Prostate gland (tissue), 2 donors: Measurements from ENCODE around the gene OSBPL7. TPM values are rescaled to one million over a fixed set of nuclear protein-coding genes. Genes with fewer than 3 reads are reported as not detected.
A peak's percentile ranks its signal among the peaks of the same experiment; 100 is the strongest.

Experiments
- DNase-seq: peaks from one replicate; pipeline ENCODE4 v3.0.0-alpha.2; 2019; ENCODE audit warnings: low spot score
- H3K27ac ChIP-seq, 2 donors: fragments of 200-600 bp; sonication (generic); 2 replicates each; pipeline ENCODE4 v1.5.1; 2017 to 2019
- H3K27me3 ChIP-seq: fragments of 200-600 bp; sonication (generic); replicated peaks from 2 replicates; pipeline ENCODE4 v1.5.1; 2019; ENCODE audit not compliant: insufficient read depth
- H3K36me3 ChIP-seq, 2 donors: fragments of 200-600 bp; sonication (generic); 1 replicate in 1 of 2; 2 replicates in 1 of 2; pipeline versions ENCODE4 v1.5.1 to v1.8.1; 2017 to 2019
- H3K4me1 ChIP-seq: fragments of 200-600 bp; sonication (generic); replicated peaks from 2 replicates; pipeline ENCODE4 v1.5.1; 2019
- H3K4me3 ChIP-seq, 2 donors: fragments of 200-600 bp; sonication (generic); 2 replicates each; pipeline ENCODE4 v1.5.1; 2017 to 2019
- H3K9me3 ChIP-seq: fragments of 200-600 bp; sonication (generic); 2 replicates; pipeline ENCODE4 v1.5.1; 2017
- CTCF ChIP-seq, 4 experiments: fragments of 200-600 bp in 2 of 4; fragments of 450-650 bp in 2 of 4; sonication (generic) in 2 of 4; IDR thresholded peaks; 1 replicate in 3 of 4; 2 replicates in 1 of 4; pipeline ENCODE4 v1.5.1; 2016 to 2019; ENCODE audit warnings: antibody characterized with exemption in 4 of 4, mild to moderate bottlenecking in 2 of 4, moderate library complexity in 2 of 4
- POLR2A ChIP-seq: fragments of 450-650 bp; IDR thresholded peaks from one replicate; pipeline ENCODE4 v1.6.1; 2016; ENCODE audit warnings: antibody characterized with exemption, mild to moderate bottlenecking
- POLR2AphosphoS5 ChIP-seq: sonication (generic); formaldehyde crosslinking; IDR thresholded peaks from one replicate; pipeline ENCODE4 v1.6.1; 2017; ENCODE audit warnings: antibody characterized with exemption
- WGBS: methylation state at CpG from one replicate; pipeline ENCODE4 v1.1.5; 2018; 5-methylcytosine and 5-hydroxymethylcytosine counted together
- intact Hi-C: fragments of 100-400 bp; cut with DNase I; formaldehyde crosslinking; loops from one replicate; pipeline ENCODE4 v1.14.2; 2022
- total RNA-seq, 2 donors: library from RNA; depleted of rRNA; stranded (reverse); fragments of >200 nt; gene quantifications; one replicate each; pipeline ENCODE4 v1.1.0, GENCODE V29; 2016

Gene OSBPL7
- total RNA-seq, 2 donors from 2014 or later, result 15.0 to 19.2 TPM

DNA sequence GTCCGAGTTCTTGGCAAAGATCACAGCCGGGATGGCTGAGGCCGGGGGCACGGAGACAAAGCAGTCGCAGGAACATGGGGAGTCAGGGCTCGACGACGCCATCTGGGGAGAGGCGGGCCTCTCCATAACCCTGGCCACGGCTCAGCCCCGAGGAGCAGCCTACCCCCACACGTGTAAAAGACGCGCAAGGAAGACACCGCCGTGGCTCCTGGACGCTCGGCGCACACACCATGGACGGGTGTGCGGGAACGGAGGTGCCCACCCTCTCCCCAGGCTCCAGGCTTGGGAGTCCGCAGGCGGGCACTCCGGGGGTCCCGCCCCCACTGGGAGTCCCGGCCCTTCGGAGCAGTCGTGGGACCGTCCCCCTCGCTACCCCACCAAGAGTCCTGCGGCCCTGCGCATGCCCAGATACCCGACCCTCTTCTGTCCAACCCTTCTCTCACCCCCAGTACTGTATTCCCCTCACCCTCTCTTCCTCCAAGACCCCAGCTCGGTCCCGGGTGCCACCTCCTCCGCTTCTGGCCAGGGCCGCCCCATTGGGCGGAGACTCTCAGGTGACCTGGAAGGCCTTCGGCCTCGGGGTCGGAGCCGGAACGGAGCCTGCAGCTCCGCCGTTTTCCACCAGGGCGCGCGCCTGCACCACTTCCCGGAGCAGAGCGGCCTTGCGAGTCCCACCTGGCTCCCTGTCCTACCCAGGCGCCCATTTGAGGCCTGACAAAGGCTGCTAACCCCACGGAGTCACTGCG, 19.3 kb upstream of the OSBPL7 start, which contains the start of gene SCRN2:
SCRN2 (minus strand) TSS at position 532 of the 746 bp plus-strand sequence; CDS start at position 102, 430 bp downstream.
- peak within 1 kb of the TSS; percentile 70 to 80 for H3K27ac ChIP-seq
- TF ChIP-seq CTCF (IDR thresholded peaks at IDR 0.05) (peak; percentile 85 to 99 (median 94)), POLR2A (no peak), POLR2AphosphoS5 (peak; percentile 65)
- peak within 1 kb of the TSS; percentile 73 to 76 for H3K4me3 ChIP-seq

DNA sequence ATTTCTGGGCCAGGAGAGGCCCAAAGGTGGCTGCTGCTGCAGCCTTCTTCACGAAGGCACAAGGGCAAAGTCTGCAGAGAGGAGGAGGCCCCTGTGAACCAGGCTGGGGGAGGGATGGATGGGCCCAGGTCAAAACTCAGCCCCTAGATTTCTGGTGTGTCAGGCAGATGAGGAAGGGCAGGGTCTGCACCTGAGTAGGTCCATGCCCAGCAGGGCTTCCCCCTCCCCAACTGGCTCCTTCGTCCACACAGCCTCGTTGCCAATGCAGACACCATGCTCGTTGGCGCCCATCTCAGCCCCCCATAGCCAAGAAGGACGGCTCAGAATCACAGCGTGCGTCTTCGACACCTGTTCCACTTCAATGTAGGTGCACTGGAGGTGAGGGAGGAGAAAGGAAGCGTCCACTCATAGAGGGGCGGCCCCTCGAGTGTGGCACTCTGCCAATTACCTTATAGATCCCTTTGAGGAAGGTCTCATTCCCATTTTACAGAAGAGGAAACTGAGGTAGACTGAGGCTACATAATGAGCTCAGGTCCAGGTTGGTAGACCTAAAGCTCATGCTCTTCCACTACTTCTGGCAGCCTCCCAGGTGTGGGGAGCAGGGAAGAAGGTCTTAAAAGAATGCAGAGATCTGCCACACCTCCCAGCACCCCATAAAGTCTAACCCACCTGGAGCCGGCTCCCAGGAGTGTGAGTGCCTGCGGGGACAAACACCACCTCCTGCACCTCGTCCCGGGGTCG, 18.6 kb upstream of the OSBPL7 start:
- peak overlapping the region; percentile 70 to 80 for H3K27ac ChIP-seq
- TF ChIP-seq CTCF (IDR thresholded peaks at IDR 0.05), result no peak
- TF ChIP-seq POLR2A, result no peak
- no peak for TF ChIP-seq POLR2AphosphoS5
- 26% methylated on average over 17 of the region's 17 CpGs for WGBS
- H3K36me3 ChIP-seq, result no peaks in the 10 kb centered on the region
- H3K4me3 ChIP-seq, result peak overlapping the region; percentile 73 to 76
- H3K9me3 ChIP-seq, result no peaks in the 10 kb centered on the region
- intact Hi-C loops, result loop anchor here (10.0 kb wide), 1 partner anchor 1355 kb away; no protein-coding TSS in a partner anchor
- H3K27me3 ChIP-seq, result no peaks in the 10 kb centered on the region
- H3K4me1 ChIP-seq, result peaks cover 7% of the 10 kb centered on the region
- DNase-seq, result peak; percentile 12

More for the DNA sequence above, 19.3 kb upstream of the OSBPL7 start, which contains the start of gene SCRN2:
- DNase-seq, result peak; percentile 83
- intact Hi-C loops, result loop anchor here (1.0 to 10.0 kb wide), 2 partner anchors 49 to 1354 kb away; no protein-coding TSS in a partner anchor
- under 1% methylated on average over 55 of the region's 55 CpGs for WGBS
- no peaks in the 10 kb centered on the region for H3K36me3 ChIP-seq
- H3K4me1 ChIP-seq, result peaks cover 7% of the 10 kb centered on the region
- no peaks in the 10 kb centered on the region for H3K9me3 ChIP-seq
- no peaks in the 10 kb centered on the region for H3K27me3 ChIP-seq

- intact Hi-C loops, result no loop called here
- Histone ChIP-seq H3K4me3 (no peak overlapping the region), H3K27me3 (no peaks in the 10 kb centered on the region), H3K4me1 (peaks cover 7% of the 10 kb centered on the region), H3K27ac (no peak overlapping the region), H3K9me3 (no peaks in the 10 kb centered on the region), H3K36me3 (no peaks in the 10 kb centered on the region)
- TF ChIP-seq POLR2AphosphoS5 (no peak), CTCF (IDR thresholded peaks at IDR 0.05) (no peak), POLR2A (no peak)
- WGBS, result 85% methylated on average over 5 of the region's 5 CpGs
- DNase-seq, result no peak
Observed at GRCh38 chr17:47839071-47839470, 17.5 kb upstream of the OSBPL7 start.

DNA sequence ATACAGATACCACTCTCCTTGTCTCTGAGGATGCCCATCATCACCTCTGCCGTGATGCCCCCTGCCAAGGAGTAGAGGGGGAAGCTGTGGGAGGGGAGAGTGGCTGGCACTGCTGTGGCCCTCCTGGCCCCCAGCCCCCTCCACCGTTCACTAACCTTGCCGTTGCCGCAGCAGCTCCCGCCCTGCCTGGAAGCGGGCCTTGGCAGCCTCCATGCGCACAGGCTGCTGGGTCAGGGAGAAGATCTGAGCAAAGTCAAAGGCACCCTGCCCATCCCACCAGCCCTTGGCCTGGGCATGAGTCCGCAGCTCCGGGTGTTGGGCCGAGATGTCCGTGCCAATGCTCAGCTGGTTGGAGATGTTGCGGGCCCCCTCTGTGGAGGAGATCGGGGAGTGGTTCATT, 17.0 kb upstream of the OSBPL7 start:
- Histone ChIP-seq H3K4me1 (peaks cover 7% of the 10 kb centered on the region), H3K9me3 (no peaks in the 10 kb centered on the region), H3K36me3 (no peaks in the 10 kb centered on the region), H3K27ac (no peak overlapping the region), H3K27me3 (no peaks in the 10 kb centered on the region), H3K4me3 (no peak overlapping the region)
- intact Hi-C loops, result no loop called here
- TF ChIP-seq POLR2AphosphoS5 (no peak), POLR2A (no peak), CTCF (IDR thresholded peaks at IDR 0.05) (no peak)
- no peak for DNase-seq
- 85% methylated on average over 13 of the region's 13 CpGs for WGBS
